ENCODE measurements around the gene CWC25. TPM values are rescaled to one million over a fixed set of nuclear protein-coding genes. Genes with fewer than 3 reads are reported as not detected.
A peak's percentile ranks its signal among the peaks of the same experiment; 100 is the strongest.

Gene CWC25
- total RNA-seq, 4 donors from 2014 or later = 24.2 to 49.8 (median 33.3) TPM

DNA sequence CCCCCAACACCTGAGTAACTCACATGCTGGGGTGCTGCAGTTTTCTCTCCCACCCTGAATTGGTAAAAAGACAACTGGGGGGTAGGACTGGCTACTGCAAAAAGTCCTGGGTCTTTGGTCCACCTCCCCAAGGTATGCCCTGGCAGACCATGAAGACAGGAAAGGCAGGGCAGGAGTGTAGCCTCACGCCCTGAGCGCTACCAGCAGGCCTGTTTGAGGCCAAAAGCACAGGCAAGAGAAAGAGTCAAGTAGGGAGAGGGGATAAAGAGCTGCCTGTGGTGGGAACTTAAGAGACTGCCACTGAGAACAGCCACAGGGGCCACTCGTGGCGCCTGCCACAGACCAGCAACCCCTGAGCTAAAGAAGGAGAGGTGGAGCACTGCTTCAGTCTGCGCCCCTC is 58.8 kb downstream of the CWC25 start:
- intact Hi-C loops (cut with DNase I; ENCODE audit: low total_unique reads) = no loop called here
- DNase-seq (ENCODE audit: low spot score in 2 of 2) = no peak
- 78 to 90% methylated on average over 5 of the region's 5 CpGs for WGBS, 2 donors
- no peak overlapping the region for H3K4me3 ChIP-seq (ENCODE audit: low read depth, poor library complexity, severe bottlenecking)
- no peak for TF ChIP-seq POLR2A (IDR thresholded peaks at IDR 0.05)
- TF ChIP-seq CTCF (IDR thresholded peaks at IDR 0.05) = no peak

DNA sequence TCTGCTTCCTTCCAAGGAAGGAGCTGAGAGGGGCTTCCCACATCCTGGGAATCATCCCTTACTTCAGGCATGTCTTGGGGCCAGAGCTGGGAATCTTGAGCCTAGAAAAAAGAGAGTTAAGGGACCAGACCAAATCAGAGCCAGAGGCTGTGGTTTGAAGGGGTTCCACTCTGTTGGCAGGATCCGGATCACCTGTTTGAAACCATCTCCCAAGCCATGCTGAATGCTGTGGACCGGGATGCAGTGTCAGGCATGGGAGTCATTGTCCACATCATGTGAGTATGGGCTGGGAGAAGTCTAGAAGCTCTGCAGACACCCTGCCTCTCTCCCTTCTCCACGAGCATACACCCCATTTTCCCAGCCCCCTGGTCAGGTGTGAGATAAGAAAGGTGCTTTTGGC is 62.9 kb downstream of the CWC25 start:
- no peak overlapping the region for H3K4me3 ChIP-seq (ENCODE audit: low read depth, poor library complexity, severe bottlenecking)
- DNase-seq (ENCODE audit: low spot score in 2 of 2) = no peak
- intact Hi-C loops (cut with DNase I; ENCODE audit: low total_unique reads) = no loop called here
- 80 to 92% methylated on average over 3 of the region's 3 CpGs for WGBS, 2 donors
- no peak for TF ChIP-seq POLR2A (IDR thresholded peaks at IDR 0.05)
- TF ChIP-seq CTCF (IDR thresholded peaks at IDR 0.05) = no peak

DNA sequence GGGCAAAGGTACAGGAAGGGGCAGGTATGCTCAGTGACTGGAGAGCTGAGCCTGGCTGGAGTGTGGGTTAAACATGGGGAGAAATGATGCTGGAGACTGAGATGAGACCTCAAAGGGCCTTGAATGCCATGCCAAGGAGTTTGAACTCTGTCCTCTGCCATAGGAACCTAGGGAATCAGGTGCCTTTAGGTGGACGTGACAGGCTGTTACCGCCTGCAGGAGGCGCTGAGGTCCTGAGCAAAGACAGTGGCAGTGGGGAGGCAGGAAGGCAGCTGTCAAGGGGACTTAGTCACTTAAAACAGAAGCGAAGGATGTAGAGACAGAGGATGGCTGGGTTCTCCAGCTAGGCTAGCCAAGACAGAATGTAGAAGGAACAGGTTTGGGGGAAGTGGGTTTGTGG is 63.5 kb downstream of the CWC25 start:
- WGBS, 2 donors = 70 to 90% methylated on average over 4 of the region's 4 CpGs
- TF ChIP-seq POLR2A (IDR thresholded peaks at IDR 0.05) (no peak), CTCF (IDR thresholded peaks at IDR 0.05) (no peak)
- DNase-seq (ENCODE audit: low spot score in 2 of 2) = no peak
- intact Hi-C loops (cut with DNase I; ENCODE audit: low total_unique reads) = no loop called here
- H3K4me3 ChIP-seq (ENCODE audit: low read depth, poor library complexity, severe bottlenecking) = no peak overlapping the region

DNA sequence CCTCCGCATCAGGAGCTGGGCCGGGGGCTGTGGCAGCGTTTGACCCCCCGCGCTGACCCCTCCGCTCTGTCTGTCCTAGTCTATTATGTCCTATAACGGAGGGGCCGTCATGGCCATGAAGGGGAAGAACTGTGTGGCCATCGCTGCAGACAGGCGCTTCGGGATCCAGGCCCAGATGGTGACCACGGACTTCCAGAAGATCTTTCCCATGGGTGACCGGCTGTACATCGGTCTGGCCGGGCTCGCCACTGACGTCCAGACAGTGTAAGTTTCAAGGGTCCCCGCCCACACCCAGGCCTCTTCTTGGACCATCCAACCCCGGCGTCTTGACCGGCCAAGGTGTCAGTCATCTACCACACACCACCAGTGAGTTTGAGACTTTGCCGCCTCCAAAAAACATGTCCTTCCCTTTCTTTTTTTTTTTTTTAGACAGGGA is 72.0 kb downstream of the CWC25 start:
- intact Hi-C loops (cut with DNase I; ENCODE audit: low total_unique reads) = no loop called here
- no peak for TF ChIP-seq CTCF (IDR thresholded peaks at IDR 0.05)
- TF ChIP-seq POLR2A (IDR thresholded peaks at IDR 0.05) = no peak
- peak overlapping the region; percentile 96 for H3K4me3 ChIP-seq (ENCODE audit: low read depth, poor library complexity, severe bottlenecking)
- peak in 1 of 2 donors; percentile 85 for DNase-seq (ENCODE audit: low spot score in 2 of 2)
- WGBS, 2 donors = 10 to 17% methylated on average over 12 to 18 of the region's 22 CpGs

DNA sequence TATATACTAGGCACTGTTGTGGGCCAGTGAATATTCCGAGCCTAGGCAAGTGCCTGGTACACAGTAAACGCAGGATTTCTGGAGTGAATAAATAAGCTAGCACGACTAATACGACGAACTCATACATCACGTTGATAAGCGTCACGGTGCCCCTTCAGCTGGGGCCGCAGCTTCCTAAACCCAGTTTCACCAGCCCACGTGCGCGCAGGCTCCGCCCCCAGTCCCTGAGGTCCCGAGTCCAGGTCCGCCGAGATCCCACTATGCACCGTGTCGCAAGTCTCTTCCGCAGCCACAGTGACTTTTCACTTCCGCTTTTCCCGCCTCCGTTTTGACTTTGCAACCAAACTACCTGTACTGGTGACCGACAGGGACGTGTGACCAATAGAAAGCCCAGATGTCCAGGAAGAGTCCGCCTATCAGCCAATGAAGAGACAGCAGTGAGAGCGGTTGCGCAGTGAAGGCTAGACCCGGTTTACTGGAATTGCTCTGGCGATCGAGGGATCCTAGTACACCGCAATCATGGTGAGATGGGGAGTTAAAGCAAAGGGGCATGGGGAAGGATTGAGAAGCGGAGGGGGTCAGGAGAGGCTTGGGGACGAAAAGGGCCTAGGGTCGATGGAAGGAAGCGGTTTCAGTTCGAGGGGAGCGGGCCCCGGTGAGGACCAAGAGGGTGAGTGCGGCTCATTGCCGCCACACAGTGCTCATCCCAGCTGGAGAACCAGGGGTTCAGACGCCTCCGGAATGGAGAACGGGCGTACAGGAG is 72.6 kb downstream of the CWC25 start, which contains the start of gene PSMB3:
PSMB3 (plus strand) TSS at position 434 of the 763 bp plus-strand sequence; CDS start at position 520, 86 bp downstream.
- no peak for TF ChIP-seq CTCF (IDR thresholded peaks at IDR 0.05)
- no peak for TF ChIP-seq POLR2A (IDR thresholded peaks at IDR 0.05)
- intact Hi-C loops (cut with DNase I; ENCODE audit: low total_unique reads) = no loop called here
- 0% methylated on average over 40 to 44 of the region's 44 CpGs for WGBS, 2 donors

More for the DNA sequence above, 72.6 kb downstream of the CWC25 start, which contains the start of gene PSMB3:
- DNase-seq (ENCODE audit: low spot score in 2 of 2) = peak; percentile 99 to 100
- H3K4me3 ChIP-seq (ENCODE audit: low read depth, poor library complexity, severe bottlenecking) = peak within 1 kb of the TSS; percentile 96
